GM18520 (cell line): ENCODE measurements around the gene HLA-DOA.

Experiments used
- ATAC-seq: cut with Tn5 transposase; IDR thresholded peaks from one replicate; pipeline ENCODE4 v1.9.1; 2021; ENCODE audit not compliant: unreplicated experiment

HLA-DOA gene

DNA sequence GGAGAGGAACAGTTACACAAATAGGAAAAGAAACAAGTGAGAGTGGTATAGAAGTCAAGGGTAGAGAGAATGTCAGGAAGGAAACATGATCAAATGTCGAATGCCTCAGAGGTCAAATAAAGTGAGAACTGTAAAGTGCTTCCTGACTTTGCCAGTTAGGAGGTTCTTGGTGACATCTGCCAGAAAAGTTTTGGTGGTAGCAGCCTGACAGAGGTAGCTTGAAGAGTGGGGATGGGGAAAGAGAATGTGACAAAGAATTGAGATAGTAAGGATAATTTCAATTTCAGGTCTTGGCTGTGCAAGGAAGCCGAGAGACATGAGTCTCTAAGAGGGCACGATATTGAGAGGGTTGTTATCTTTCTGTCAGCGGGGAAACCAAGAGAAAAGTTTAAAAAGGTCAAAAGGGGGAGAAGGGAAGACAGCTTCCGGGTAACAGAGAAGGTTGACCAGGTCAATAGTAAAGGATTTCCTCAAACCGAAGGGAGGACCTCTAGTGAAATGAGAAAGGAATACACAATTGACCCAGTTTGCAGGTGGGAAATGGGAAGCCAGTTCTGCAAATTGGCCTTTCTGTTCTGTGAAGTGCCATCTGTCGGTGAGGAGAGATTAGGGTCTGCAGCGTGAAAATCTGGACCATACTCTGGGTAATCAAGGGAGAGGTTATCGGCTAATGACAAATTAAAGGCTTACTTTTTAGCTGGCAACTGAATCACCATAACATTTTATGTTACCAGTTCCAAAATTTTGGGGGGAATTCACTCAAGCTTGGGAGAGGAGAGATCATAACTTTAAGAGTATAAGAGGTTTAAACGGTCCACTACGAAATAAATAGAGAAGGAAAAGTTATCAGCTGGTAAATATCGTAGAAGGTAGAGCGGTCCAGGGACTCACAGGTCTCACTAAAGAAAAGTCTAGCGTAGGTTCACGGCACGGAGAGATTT lies 42.0 kb downstream of the HLA-DOA start:
- ATAC-seq: no peak

DNA sequence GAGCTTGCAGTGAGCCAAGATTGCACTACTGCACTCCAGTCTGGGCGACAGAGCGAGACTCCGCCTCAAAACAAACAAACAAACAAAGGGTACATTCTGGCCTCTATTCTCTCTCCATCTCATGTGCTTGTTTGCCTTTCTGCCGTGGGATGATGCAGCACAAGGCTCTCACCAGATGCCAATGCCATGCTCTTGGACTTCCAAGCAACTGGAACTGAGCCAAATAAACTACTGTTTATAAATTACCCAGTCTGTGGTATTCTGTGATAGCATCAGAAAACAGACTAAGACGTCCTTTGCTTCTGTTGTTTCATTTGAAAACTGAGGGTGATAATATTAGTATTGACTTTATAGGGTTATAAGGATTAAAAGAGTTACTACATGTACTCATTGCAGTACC lies 44.6 kb downstream of the HLA-DOA start:
- ATAC-seq: no peak

DNA sequence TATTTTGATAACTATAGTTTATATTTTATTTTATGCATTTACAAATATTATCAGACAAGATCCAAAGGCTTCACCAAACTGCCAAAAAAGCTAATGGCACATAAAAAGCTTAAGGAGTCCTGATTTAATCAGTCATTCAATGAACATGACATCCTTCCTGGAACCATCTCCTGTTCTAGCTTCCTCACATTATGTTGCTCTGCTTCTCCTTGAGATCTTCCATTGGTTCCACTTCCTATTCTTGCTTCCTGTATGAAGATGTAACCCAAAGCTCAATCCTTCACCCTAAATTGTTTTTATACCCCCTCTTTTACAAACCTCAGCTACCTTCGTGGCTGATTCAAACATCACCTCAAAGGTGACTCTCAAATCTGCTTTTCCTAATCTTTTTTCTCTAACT lies 45.5 kb downstream of the HLA-DOA start:
- no peak for ATAC-seq

DNA sequence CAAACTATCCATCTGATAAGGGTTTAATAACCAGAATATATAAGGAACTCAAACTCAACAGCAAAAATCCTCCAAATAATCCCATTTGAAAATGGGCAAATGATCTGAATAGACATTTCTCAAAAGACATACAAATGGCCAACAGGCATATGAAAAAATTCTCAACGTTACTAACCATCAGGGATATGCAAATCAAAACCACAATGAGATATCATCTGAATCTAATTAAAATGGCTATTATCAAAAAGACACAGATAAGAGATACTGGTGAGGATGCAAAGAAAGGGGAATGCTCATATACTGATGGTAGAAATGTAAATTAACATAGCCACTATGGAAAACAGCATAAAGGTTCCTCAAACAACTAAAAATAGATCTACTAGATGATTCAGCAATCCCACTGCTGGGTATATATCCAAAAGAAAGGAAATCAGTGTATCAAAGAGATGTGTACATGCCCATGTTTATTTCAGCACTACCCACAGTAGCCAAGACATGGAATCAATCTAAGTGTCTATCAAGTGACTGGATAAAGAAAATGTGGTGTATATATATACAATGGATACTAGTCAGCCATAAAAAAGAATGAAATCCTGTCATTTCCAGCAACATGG lies 47.1 kb downstream of the HLA-DOA start:
- no peak for ATAC-seq

DNA sequence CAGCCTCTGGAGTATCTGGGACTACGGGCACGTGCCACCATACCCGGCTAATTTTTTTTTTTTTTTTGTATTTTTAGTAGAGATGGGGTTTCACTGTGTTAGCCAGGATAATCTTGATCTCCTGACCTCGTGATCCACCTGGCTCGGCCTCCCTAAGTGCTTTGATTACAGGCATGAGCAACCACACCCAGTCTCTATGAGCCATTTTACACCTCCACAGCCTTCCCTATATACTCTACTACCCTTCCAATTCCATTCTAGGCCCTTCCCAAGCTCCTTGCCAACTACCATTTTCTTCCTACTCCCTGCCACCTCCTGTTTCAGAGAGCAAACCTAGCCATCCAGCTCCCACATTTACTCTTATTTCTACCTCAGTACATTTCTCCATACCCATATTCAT lies 48.8 kb downstream of the HLA-DOA start:
- no peak for ATAC-seq

DNA sequence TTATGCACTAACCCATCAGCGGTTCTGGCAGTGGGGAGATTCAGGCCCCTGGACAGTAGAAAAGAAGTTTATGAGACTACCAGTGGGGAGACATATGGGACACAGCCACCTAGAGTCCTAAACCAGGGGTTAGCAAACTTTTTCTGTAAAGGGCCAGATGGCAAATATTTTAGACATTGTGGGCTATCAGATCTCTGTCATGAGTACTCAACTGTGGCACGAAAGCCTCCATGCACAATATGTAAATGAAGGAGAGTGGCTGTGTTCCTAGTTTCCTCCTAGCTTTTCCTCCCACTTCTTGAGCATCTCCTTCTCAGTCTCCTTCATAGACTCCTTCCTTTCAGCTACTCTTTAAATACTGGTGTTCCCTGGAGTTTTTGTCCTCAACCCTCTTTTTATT lies 53.2 kb downstream of the HLA-DOA start:
- ATAC-seq: no peak

DNA sequence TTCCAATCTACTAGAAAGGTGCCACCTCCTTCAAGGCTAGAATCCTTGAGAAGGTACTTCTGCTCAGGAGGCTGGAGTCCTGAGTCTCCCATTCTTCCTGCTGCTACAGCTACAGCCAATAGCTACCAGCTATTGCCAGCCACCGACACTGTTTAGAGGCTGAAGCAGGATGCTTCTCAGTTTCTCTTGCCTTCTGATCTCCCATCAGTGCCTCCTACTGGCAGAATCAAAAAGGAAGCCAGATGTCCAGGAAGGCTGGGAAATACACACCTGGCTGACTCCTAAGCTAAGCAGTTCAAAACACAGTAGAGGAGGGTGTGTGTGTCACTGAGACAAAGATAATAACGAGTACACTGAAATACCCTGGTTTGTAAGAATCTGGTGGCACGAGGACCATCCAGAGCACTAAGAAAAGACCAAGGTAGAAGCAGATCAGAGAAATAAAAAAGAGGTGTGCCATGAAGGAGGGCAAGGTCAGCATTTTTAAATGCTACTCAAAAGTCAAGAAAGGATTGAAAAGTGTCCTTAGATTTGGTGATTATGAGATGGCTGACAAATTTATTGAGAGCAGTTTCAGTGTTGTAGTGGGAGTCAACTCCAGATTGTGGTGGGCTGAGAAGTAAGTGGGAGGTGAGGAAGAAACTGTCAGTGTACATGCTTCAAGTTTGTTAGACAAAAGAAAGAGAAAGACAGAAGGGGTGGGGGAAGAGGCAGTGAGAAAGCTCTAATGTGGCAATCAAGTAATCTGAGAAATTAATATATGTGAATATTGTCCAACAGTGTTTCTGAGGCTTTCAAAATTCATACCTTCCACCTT lies 54.2 kb downstream of the HLA-DOA start:
- no peak for ATAC-seq

DNA sequence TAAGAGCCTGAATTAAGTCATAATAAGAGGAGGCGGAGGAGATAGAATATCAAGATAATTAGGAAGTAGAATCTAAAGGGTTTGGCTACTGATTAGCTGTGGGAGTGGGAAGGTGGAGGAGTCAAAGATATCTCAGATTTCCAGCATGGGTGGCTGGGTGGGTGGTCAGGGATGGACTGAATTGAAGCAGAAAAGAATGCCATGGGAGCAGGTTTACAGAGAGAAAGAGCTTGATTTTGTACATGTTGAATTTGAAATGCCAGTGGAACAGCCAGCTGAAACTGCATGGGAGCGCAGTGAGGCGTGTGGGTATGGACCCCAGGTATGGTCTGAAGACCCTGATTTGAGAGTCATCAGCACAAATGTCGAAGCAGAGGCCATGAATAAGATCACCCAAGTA lies 55.1 kb downstream of the HLA-DOA start:
- no peak for ATAC-seq
